ENCODE data around the gene TMEM19. TPM values are rescaled to one million over a fixed set of nuclear protein-coding genes. Genes with fewer than 3 reads are reported as not detected.

TMEM19 gene
- total and polyA plus RNA-seq, 2 experiments from 2014 or later = 6.5 to 14.1 TPM

DNA sequence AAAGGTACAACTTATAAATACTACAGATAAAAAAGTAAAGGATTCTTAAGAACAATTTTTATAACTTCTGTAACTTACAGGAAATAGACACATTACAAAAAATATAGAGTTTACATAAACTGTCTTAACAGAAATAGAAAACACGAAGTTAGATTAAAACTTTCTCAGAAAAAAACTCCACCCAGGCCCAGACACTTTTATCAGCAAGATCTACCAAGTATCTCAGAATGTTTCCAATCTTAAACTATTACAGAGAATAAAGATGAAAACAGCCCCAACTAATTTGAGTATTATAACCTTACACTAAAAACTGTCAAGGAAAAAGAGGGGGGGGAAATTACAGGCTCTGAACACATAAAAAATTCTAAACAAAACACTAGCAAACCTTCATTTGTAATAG lies 30.4 kb upstream of the TMEM19 start:
- no peak for TF ChIP-seq JUNB (IDR thresholded peaks at IDR 0.05; ENCODE audit: unreplicated experiment)
- no peak for TF ChIP-seq ZNF114 (CRISPR knock-in tag; IDR thresholded peaks at IDR 0.05)
- no peak for TF ChIP-seq EZH2 (IDR thresholded peaks at IDR 0.05; ENCODE audit: low read depth, unreplicated experiment)
- TF ChIP-seq, protein P1, sequence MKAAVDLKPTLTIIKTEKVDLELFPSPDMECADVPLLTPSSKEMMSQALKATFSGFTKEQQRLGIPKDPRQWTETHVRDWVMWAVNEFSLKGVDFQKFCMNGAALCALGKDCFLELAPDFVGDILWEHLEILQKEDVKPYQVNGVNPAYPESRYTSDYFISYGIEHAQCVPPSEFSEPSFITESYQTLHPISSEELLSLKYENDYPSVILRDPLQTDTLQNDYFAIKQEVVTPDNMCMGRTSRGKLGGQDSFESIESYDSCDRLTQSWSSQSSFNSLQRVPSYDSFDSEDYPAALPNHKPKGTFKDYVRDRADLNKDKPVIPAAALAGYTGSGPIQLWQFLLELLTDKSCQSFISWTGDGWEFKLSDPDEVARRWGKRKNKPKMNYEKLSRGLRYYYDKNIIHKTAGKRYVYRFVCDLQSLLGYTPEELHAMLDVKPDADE (IDR thresholded peaks at IDR 0.05) = no peak
- TF ChIP-seq, protein P2, sequence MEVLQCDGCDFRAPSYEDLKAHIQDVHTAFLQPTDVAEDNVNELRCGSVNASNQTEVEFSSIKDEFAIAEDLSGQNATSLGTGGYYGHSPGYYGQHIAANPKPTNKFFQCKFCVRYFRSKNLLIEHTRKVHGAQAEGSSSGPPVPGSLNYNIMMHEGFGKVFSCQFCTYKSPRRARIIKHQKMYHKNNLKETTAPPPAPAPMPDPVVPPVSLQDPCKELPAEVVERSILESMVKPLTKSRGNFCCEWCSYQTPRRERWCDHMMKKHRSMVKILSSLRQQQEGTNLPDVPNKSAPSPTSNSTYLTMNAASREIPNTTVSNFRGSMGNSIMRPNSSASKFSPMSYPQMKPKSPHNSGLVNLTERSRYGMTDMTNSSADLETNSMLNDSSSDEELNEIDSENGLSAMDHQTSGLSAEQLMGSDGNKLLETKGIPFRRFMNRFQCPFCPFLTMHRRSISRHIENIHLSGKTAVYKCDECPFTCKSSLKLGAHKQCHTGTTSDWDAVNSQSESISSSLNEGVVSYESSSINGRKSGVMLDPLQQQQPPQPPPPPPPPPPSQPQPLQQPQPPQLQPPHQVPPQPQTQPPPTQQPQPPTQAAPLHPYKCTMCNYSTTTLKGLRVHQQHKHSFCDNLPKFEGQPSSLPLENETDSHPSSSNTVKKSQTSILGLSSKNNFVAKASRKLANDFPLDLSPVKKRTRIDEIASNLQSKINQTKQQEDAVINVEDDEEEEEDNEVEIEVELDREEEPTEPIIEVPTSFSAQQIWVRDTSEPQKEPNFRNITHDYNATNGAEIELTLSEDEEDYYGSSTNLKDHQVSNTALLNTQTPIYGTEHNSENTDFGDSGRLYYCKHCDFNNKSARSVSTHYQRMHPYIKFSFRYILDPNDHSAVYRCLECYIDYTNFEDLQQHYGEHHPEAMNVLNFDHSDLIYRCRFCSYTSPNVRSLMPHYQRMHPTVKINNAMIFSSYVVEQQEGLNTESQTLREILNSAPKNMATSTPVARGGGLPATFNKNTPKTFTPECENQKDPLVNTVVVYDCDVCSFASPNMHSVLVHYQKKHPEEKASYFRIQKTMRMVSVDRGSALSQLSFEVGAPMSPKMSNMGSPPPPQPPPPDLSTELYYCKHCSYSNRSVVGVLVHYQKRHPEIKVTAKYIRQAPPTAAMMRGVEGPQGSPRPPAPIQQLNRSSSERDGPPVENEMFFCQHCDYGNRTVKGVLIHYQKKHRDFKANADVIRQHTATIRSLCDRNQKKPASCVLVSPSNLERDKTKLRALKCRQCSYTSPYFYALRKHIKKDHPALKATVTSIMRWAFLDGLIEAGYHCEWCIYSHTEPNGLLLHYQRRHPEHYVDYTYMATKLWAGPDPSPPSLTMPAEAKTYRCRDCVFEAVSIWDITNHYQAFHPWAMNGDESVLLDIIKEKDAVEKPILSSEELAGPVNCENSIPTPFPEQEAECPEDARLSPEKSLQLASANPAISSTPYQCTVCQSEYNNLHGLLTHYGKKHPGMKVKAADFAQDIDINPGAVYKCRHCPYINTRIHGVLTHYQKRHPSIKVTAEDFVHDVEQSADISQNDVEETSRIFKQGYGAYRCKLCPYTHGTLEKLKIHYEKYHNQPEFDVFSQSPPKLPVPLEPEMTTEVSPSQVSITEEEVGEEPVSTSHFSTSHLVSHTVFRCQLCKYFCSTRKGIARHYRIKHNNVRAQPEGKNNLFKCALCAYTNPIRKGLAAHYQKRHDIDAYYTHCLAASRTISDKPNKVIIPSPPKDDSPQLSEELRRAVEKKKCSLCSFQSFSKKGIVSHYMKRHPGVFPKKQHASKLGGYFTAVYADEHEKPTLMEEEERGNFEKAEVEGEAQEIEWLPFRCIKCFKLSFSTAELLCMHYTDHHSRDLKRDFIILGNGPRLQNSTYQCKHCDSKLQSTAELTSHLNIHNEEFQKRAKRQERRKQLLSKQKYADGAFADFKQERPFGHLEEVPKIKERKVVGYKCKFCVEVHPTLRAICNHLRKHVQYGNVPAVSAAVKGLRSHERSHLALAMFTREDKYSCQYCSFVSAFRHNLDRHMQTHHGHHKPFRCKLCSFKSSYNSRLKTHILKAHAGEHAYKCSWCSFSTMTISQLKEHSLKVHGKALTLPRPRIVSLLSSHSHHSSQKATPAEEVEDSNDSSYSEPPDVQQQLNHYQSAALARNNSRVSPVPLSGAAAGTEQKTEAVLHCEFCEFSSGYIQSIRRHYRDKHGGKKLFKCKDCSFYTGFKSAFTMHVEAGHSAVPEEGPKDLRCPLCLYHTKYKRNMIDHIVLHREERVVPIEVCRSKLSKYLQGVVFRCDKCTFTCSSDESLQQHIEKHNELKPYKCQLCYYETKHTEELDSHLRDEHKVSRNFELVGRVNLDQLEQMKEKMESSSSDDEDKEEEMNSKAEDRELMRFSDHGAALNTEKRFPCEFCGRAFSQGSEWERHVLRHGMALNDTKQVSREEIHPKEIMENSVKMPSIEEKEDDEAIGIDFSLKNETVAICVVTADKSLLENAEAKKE (CRISPR knock-in tag; IDR thresholded peaks at IDR 0.05) = no peak
- TF ChIP-seq NANOG (IDR thresholded peaks at IDR 0.05; ENCODE audit: borderline replicate concordance) = no peak
- TF ChIP-seq EZH2phosphoT487 (IDR thresholded peaks at IDR 0.05; ENCODE audit: unreplicated experiment) = no peak
- Histone ChIP-seq H3K36me3 (ENCODE audit: insufficient read depth) (peaks cover 25% of the 10 kb centered on the region), H3K27ac (ENCODE audit: low read depth) (no peak overlapping the region), H3K27me3 (ENCODE audit: insufficient read depth) (no peaks in the 10 kb centered on the region), H3K79me2 (replicated peaks; ENCODE audit: insufficient read depth) (peaks cover 98% of the 10 kb centered on the region), H3K4me2 (no peak overlapping the region), H2AFZ (no peak overlapping the region), H3K9me2 (ENCODE audit: insufficient read depth) (no peaks in the 10 kb centered on the region), H3K4me1 (ENCODE audit: insufficient read depth) (no peaks in the 10 kb centered on the region), H3F3A (replicated peaks; ENCODE audit: low read depth) (no peaks in the 10 kb centered on the region), H4K20me1 (replicated peaks; ENCODE audit: insufficient read depth) (peaks cover 13% of the 10 kb centered on the region; the same call in 1 of the 2 replicates), H3K4me3 (no peak overlapping the region)
- no peaks in the 10 kb centered on the region for H3K9me3 Mint-ChIP-seq
- DNase-seq (ENCODE audit: low spot score) (no peak), ATAC-seq (no peak)
- peaks cover 34% of the 10 kb centered on the region for H3K36me3 Mint-ChIP-seq (ENCODE audit: low read depth)
- H3K4me3 Mint-ChIP-seq = no peak overlapping the region
- H3K27me3 Mint-ChIP-seq (ENCODE audit: insufficient read depth, low read depth, poor library complexity) = no peaks in the 10 kb centered on the region
- no peak overlapping the region for H3K27ac Mint-ChIP-seq
- no peaks in the 10 kb centered on the region for H3K4me1 Mint-ChIP-seq
